HL-60 (cell line): ENCODE data around the gene VAMP2.
"Not testable (repeated sequence)": the region's sequence is repeated elsewhere in the genome, so short reads cannot be mapped to it uniquely, and the experiment has no call there.

Experiments
- DNase-seq, 2 experiments: peaks; one replicate each; pipeline ENCODE4 v3.0.0-alpha.2; 2010 to 2020; ENCODE audit warnings: low read depth in 1 of 2, low spot score in 1 of 2
- H3K27ac ChIP-seq: fragments of 250-450 bp; sonication (Bioruptor Pico); replicated peaks from 2 replicates; pipeline ENCODE4 v1.5.1; 2020; ENCODE audit warnings: mild to moderate bottlenecking, moderate library complexity
- H3K27me3 ChIP-seq: fragments of 250-450 bp; sonication (Bioruptor Pico); 2 replicates; pipeline ENCODE4 v1.5.1; 2021; ENCODE audit warnings: mild to moderate bottlenecking, moderate library complexity; ENCODE audit not compliant: insufficient read depth, poor library complexity, severe bottlenecking
- H3K4me3 ChIP-seq: replicated peaks from 2 replicates; pipeline ENCODE4 v1.5.1; 2011; ENCODE audit warnings: mild to moderate bottlenecking, control low read depth, low read length; ENCODE audit not compliant: insufficient read depth
- CTCF ChIP-seq: IDR thresholded peaks from one replicate; pipeline ENCODE4 v1.5.1; 2011; ENCODE audit warnings: low read length, control low read depth, inconsistent platforms; ENCODE audit not compliant: insufficient read depth
- GABPA ChIP-seq: IDR thresholded peaks from 2 replicates; pipeline ENCODE4 v1.6.1; 2012; ENCODE audit warnings: low read depth
- POLR2AphosphoS5 ChIP-seq: IDR thresholded peaks from 2 replicates; pipeline ENCODE4 v1.6.1; 2012; ENCODE audit warnings: low read depth
- REST ChIP-seq: IDR thresholded peaks from 2 replicates; pipeline ENCODE4 v1.6.1; 2012; ENCODE audit warnings: low read depth; ENCODE audit not compliant: insufficient replicate concordance
- SPI1 ChIP-seq: IDR thresholded peaks from 2 replicates; pipeline ENCODE4 v1.6.1; 2012; ENCODE audit warnings: low read depth, mild to moderate bottlenecking, borderline replicate concordance

VAMP2 gene

GRCh38 chr17:8175795-8176196 is 13.0 kb upstream of the VAMP2 start:
- no peak for DNase-seq
- H3K27me3 ChIP-seq, result no peaks in the 10 kb centered on the region
- peak overlapping the region; percentile 57 for H3K4me3 ChIP-seq
- no peak for TF ChIP-seq POLR2AphosphoS5
- no peak for TF ChIP-seq REST
- peak; percentile 52; the same call in 1 of the 2 replicates for TF ChIP-seq SPI1
- no peak for TF ChIP-seq GABPA
- peak overlapping the region; percentile 78 for H3K27ac ChIP-seq

- DNase-seq, result no peak
- no peak overlapping the region; the same call in 1 of the 2 replicates for H3K4me3 ChIP-seq
Observed at GRCh38 chr17:8173871-8174322, 11.1 kb upstream of the VAMP2 start.

GRCh38 chr17:8173056-8173870 is 10.5 kb upstream of the VAMP2 start:
- peak; percentile 85 to 89 for DNase-seq

More at GRCh38 chr17:8173871-8174322, 11.1 kb upstream of the VAMP2 start:
- H3K27ac ChIP-seq, result peak overlapping the region; percentile 98
- no peak for TF ChIP-seq POLR2AphosphoS5
- TF ChIP-seq REST, result no peak
- TF ChIP-seq GABPA, result no peak
- TF ChIP-seq SPI1, result no peak
- no peak for TF ChIP-seq CTCF
- no peaks in the 10 kb centered on the region for H3K27me3 ChIP-seq

GRCh38 chr17:8170186-8170585 is 7.4 kb upstream of the VAMP2 start:
- H3K27me3 ChIP-seq, H3K27ac ChIP-seq, DNase-seq, H3K4me3 ChIP-seq: not testable (repeated sequence)

More at GRCh38 chr17:8173056-8173870, 10.5 kb upstream of the VAMP2 start:
- Histone ChIP-seq H3K27me3 (no peaks in the 10 kb centered on the region), H3K4me3 (peak overlapping the region; percentile 13; the same call in 1 of the 2 replicates), H3K27ac (peak overlapping the region; percentile 98)
- TF ChIP-seq POLR2AphosphoS5, result peak; percentile 100
- TF ChIP-seq REST, result no peak
